A204.1 (cell line): ENCODE data around the gene GEMIN7.

Experiments
- FAIRE-seq: peaks from 2 replicates; lab custom pipeline; 2012; peaks lifted over from hg19 to GRCh38; lab: Jason Lieb, UNC

Gene GEMIN7, protein sequence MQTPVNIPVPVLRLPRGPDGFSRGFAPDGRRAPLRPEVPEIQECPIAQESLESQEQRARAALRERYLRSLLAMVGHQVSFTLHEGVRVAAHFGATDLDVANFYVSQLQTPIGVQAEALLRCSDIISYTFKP

DNA sequence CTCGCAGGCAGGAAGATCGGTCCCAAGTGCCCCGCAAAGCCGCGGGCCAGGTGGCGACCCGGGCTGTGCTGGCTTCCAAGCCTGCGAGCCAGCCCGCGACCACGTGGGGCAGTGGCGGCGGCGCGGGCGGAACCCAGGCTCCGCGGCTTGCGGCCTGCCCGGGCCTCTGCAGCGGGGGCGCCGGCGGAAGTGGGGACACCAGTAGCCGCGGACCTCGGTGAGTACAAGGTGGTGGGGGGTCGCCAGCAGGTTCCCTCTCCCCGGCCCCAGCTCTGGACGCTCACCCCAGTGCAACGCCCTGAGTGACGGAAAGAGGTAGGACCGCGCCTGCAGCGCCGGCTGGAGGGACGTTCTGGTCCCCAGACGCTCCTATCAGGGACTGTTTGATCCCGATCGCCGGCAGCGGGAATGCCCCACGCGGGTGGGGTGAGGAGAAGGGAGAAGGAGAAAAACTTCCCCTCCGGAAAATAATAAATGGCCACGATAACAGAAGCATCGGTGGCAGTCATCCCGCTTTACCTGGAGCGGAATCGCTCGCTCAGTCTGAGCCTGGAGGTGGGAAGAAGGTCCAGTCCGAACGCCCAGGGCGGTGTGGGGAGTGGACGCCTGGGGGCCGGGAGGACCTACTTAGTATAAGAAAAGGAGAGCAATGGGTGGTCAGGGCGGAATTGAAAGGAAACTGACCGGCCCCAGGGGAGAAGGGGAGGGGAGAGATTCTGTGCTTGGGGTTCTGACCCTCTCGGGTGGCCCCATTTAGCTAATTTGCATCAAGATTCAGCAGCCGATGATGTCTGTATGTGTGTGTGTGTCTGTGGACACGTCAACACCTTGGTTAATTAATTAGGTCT is at the start of gene GEMIN7:
GEMIN7 (plus strand) TSS at position 198 of the 848 bp plus-strand sequence. CDS start 10,855 bp downstream, outside the sequence.
- no peak for FAIRE-seq

DNA sequence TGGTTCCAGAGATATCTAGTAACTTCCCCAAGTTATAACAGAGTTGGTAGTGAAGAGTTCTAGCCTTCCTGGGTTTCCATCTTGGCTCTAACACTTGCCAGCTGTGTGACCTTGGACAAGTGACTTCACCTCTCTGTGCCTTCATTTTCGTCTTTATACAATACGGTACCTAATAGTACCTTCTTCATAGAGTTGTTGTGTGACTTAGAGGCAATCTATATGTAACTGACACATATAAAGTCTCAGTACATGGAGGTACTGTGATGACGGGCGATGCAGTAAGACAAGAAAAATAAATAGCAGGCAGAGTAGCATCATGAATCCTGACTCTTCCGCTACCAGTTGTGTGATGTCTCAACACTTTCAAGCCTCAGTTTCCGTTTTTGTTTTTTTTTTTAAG is 48.2 kb upstream of the GEMIN7 start:
- FAIRE-seq = no peak

DNA sequence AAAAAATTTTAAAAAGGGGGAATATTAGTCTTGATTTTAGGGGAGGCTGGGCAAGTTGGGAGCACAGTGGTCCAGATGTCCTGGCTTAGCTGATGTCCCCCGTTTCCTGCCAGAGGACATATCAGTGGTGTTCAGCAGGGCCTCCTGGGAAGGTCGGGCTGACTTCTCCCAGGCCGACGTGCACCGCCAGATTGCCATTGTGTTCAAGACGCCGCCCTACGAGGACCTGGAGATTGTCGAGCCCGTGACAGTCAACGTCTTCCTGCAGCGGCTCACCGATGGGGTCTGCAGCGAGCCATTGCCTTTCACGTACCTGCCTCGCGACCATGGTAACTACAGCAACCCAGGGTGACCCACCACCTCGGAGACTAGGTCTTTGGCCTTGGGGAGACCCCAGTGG is 46.6 kb upstream of the GEMIN7 start:
- no peak for FAIRE-seq

DNA sequence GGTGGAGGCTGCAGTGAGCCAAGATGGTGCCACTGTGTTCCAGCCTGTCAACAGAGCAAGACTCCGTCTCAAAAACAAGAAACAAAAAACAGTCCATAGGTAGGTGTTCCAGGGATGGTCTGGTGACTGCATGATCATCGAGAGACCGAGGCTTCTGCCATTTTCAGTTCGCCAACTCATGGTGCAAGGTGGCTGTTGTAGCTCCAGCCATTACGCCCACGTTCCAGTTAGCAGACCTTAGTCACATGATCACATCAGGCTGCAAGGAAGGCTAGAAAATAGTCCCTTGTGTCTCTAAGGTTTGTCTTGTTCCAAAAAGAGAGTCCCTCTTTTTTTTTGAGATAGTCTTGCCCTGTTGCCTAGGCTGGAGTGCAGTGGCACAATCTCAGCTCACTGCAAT is 43.3 kb upstream of the GEMIN7 start:
- no peak for FAIRE-seq

DNA sequence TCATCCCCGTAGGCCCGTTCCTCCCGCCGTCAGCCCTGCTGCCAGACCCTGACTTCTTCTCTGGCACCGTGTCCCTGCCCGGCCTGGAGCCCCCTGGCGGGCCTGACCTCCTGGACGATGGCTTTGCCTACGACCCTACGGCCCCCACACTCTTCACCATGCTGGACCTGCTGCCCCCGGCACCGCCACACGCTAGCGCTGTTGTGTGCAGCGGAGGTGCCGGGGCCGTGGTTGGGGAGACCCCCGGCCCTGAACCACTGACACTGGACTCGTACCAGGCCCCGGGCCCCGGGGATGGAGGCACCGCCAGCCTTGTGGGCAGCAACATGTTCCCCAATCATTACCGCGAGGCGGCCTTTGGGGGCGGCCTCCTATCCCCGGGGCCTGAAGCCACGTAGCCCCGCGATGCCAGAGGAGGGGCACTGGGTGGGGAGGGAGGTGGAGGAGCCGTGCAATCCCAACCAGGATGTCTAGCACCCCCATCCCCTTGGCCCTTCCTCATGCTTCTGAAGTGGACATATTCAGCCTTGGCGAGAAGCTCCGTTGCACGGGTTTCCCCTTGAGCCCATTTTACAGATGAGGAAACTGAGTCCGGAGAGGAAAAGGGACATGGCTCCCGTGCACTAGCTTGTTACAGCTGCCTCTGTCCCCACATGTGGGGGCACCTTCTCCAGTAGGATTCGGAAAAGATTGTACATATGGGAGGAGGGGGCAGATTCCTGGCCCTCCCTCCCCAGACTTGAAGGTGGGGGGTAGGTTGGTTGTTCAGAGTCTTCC is 41.5 kb upstream of the GEMIN7 start:
- FAIRE-seq = no peak

DNA sequence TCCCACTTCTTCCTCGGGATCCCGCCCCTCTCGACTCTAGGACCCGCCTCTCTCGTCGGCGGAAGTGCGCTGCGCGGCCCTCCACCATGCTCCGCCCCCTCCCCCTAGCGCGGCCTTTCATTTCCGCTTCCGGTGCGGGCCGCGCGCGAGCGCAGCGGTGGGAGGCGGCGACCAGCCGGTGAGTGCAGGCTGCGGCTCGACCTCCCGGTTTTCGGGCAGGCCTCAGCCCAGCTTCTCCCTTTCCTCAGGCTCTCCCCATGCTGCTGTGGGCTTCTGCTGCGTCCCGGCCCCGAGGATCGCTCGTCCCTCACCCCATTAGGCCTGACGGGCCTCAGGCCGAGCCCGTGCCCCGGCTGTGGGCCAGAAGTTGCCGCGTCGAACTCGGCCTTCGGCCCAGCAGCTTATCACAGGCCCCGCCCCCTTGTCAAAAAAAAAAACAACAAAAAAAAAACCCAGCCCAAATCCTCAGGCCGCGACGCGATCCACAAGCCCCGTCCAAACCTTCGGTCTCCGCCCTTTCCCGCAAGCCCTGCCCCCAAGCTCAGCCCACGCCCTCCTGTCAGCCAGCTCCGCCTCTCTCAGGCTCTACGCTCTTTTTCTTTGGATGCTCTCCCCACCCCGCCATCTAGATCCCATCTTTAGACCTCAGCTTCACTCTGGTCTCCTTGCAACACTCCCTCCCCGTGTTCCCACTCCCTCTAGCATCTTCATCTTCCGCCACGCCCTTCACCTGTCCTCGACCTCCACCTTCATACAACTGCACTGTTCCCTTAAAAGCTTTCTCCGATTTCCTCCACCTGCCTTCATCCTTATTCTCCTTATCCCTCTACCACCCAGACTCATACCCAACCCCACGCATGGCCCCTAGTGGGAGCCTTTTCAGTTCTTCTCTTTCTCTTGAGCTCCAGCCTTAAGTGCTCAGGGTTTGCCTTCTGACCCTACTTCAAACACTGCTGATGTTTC is 39.8 kb upstream of the GEMIN7 start, which contains the start of gene CLASRP:
CLASRP (plus strand) TSS at position 115 of the 963 bp plus-strand sequence. CDS start 1,168 bp downstream, outside the sequence.
- peak; percentile 89 for FAIRE-seq

DNA sequence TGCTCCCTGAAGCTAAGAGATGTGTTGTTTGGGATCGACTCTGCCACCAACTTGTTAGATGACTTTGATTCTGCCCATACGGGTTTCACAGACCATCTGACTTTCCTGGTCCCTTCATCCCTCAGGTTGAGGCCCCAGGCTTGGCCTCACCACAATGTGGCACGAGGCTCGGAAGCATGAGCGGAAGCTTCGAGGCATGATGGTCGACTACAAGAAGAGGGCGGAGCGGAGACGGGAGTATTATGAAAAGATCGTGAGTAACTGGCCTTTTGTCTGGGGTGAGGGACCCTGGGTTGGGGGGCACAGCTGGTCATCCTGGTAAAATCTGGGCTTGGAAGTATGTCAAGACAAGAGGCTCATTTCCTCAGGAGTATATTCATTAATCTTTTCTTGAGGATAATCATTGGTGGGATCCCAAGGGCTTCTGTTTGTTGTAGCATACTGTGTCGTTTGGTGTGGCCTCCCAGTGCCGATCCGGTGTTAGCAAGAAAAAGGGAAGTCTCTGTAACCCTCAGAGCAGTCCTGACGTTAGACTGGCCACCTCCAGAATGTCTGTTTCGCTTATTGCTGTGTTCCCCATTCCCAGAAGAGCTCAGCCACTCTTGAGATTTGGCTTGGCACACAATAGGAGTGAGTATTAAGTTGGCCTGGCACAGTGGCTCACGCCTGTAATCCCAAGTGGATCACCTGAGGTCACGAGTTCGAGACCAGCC is 38.8 kb upstream of the GEMIN7 start:
- FAIRE-seq = no peak

DNA sequence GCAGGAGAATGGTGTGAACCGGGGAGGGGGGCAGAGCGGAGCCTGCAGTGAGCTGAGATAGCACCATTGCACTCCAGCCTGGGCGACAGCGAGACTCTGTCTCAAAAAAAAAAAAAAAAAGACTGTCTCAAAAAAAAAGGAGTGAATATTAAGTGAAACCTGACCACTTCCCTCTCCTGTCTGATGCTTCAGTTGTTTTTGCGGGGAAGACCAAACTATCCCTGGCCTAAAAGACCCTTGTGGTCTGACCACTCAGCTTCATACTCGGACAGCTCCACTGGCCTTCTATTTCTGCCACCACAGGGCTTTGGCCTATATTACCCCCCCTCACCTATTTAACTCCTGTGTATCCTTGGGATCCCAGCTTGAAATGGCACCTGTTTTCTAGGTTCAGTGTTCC is 37.9 kb upstream of the GEMIN7 start:
- FAIRE-seq = no peak

DNA sequence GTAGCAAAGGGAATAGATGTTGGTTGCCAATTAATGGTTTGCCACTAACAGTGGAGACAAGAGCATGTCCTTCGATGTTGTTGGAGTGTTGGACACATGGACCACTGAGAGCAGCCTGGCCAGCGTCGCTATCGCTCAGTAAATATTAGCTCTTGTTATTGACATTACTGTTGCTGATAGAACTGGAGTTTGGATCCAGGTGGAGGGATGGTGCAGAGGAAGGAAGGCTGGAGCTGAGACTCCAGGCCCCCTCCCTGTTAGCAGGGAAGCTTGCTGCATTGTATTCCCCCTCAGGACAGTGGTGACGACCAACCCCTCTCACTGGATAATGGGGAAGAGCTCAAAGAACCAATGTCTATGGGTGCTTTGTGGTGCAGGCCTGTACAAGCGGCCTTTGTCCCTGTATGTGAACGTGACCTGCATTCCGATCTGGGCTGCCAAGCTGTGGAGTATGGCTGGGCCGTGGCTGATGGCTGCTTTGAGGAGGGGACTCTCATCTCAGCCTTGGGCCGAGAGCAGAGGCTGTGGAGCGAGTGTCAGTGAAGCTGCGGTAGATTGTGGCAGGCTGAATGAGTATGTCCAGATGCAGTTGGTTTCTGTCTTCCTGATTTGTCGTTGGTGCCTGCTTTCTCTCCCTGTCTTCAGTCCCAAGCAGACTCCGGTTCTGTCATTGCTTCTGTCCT is 33.2 kb upstream of the GEMIN7 start:
- no peak for FAIRE-seq

DNA sequence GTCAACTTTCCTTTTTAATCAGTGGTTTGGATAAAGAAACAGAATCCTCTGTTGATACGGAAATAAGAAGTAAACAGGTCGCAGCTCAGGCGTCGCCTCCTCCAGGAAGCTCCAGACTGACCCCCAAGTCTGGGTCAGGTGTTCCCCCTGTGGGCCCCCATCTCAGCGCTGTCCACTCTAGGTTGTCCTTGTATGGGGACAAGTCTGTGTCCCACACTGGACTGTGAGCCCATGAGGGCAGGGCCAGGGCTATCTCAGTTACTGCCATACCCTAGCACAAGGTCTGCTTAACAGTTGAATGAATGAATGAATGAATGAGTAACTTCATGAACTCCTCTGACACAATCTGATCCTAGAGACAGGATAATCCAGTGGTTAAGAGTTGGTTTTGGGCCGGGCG is 32.7 kb upstream of the GEMIN7 start:
- FAIRE-seq = no peak

DNA sequence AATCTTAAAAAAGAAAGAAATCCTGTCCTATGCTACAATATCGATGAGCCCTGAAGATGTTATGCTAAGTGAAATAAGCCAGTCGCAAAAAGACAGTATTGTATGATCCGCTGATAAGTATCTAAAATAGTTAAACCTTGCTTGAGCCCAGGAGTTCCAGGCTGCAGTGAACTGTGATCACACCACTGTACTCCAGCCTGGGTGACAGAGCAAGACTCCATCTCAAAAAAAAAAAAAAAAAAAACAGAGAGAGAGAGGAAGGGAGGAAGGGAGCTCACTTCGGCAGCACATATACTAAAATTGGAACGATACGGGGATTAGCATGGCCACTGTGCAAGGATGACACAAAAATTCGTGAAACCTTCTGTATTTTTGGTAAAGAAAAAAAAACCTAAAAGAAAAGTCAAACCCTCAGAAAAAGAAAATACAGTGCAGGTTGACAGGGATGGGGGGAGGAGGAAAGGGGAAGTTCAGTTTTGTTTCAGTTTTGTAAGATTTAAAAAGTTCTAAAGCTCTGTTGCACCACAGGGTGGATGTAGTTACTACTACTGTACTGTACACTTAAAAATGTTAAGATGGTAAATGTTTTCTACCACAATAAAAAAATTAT is 31.8 kb upstream of the GEMIN7 start:
- no peak for FAIRE-seq

DNA sequence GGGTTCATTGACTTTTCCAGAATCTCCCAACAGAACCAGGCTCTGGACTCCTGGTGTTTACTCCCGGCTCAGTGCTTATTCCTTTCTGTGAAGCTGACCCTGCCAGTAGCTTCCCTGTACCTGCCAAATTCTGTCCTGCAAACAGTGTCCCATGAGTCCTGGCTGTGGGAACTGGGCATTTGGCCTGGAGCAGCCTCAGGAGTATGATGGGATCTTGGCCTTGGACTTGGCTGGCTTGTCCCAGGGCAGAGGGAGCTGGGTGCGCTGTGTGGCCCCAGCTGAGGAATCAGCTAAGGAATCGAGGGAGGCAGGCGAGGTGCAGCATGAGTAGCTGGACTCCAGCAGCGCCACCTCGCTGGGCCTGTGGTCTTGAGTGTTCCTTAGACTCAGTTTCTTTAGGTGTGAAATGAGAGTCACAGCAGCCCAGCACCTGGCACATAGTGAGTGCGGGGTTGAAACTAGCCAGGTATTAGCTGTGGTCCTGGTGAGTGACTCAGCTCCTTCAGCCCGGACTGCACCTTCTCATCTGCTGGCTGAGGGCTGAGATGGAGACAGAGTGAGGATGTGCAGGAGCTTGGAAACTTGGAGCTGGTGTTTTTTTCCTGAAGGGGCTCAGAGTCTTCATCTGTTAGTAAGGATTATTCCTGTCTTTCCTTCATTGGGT is 29.9 kb upstream of the GEMIN7 start:
- no peak for FAIRE-seq

DNA sequence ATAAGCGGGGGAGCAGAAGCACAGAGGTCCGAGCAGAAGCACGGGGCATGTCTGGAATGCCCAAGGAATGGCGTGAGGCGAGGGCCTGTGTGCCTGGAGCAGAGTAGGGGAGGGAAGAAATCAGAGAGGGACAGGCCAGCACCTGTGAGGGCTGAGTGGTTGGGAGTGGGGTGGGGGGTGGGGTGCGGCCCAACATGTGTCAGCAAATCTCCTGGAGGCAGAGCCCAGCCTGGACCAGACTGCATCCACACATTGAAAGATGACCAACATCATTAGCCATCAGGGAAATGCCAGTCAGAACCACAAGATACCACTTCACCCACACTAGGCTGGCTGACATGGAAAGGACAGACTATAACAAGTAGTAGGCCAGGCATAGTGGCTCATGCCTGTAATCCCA is 29.0 kb upstream of the GEMIN7 start:
- no peak for FAIRE-seq

DNA sequence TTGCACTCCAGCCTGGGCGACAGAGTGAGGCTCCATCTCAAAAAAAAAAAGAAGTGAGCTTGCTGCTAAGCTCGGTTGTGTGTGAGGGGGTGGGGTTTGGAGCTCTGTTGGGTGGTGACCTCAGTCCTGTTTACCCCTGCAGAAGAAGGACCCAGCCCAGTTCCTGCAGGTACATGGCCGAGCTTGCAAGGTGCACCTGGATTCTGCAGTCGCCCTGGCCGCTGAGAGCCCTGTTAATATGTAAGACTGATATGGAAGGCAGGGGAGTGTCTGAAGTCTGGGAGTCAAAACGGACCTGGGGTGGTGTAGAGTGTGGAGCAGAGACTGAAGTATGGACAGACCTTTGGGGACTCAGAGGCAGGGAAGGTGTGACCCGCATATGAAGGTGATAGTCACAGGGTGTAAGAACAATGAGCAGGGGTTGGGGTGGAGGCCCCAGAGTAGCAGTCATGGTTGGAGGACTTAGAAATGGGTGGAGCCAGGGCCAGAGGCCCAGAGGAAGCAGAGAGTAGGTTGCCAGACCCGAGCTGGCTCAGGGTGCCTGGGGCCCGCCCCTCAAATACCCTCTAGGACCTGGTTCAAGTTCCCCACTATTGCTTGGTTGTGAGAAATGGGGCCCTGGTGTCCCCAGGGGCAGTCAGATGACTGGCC is 27.0 kb upstream of the GEMIN7 start:
- no peak for FAIRE-seq

DNA sequence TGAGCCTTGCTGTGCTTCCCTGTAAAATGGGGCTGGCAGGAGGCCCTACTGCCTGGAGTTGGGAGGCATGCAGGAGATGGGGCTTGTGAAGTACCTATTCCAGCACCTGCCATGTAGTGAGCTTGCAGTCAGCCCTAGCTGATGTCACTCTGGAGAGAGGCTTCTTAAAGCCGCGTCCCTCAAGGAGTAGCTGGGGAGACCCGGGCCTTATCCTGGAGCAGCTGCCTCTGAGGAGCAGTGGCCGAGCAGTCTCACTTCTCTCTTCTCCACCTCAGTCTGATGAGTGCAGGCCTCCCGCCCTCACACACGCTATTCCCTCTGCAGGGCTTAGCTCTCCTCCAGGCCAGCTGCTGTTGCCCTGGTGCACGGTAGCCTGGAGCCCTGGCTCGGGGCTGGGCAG is 22.2 kb upstream of the GEMIN7 start:
- no peak for FAIRE-seq

DNA sequence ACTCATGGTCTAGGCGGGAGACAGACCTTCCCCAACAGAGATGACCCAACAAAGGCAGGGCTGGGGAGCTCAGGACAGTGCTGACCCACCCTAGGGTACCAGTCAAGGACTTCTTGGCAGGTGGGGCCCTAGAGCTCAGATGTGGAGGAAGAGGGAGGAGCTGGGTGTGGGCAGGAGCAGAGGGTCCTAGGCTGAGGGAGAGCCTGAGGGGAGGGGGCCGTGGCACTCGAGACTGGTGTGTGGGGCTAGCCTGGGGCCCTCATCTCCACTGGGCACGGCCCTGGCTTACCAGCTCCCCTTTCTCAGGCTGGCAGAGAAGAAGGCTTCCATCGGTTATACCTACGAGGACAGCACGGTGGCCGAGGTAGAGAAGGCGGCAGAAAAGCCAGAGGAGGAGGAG is 21.6 kb upstream of the GEMIN7 start:
- FAIRE-seq = no peak

DNA sequence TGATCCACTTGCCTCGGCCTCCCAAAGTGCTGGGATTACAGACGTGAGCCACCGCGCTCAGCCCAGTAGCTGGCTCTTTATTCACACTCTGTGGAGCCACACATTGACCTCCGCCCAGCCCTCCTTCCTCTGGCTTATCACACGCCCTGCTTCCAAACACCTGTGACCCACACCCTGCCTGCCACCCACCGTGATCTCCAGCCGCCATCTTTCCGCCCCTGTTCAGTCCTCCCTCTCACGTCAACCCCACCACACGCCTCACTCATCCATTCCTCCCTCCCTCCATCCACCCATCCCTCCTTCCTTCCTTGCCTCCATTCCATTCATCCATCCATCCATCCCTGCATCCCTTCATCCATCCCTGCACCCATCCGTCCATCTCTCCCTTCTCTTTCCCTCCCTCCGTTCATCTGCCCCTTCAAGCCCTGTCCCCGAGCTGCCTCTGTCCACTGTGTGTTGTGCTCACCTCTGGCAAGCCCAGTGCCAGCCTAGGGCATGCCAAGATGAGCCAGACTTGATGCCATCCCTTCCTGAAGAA is 20.4 kb upstream of the GEMIN7 start:
- FAIRE-seq = no peak

DNA sequence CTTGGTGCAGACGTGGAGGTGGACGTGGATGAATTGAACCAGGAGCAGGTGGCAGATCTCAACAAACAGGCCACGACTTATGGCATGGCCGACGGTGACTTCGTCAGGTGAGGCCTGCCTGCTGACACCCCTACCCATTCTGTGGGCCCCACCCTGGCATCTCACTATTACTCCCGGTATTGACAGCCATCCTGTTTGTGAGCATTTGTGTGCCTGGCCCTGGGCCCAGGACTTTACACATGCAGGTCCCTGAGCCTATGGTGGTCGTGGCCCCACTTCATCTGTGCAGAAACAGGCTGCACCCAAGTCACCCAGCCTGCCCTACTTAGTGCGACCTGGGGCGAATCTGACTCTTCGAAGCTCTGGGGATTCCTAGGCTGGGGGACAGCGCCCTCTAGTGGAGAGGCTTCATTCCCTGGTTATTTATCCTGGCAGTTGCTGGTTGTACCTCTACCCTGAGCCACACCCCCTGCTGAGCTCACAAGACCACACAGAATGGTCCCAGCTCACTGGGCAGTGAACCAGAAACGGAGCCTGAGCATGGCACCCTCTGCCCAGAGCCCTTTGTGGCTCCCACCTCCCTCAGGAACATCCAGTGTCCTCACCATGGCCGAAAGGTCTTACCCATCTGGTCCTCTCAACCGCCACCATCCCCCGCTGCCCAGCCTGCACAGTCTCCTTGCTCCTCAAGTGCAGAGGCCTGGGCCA is 19.6 kb upstream of the GEMIN7 start:
- no peak for FAIRE-seq
